ENCODE data around the gene NOG.

Gene NOG

GRCh38 chr17:56638591-56639051 lies 45.1 kb downstream of the NOG start:
- DNase-seq: no peak

GRCh38 chr17:56639517-56639916 lies 46.0 kb downstream of the NOG start:
- no peak for DNase-seq

GRCh38 chr17:56640116-56640515 lies 46.6 kb downstream of the NOG start:
- no peak for DNase-seq

- no peak for DNase-seq
Measured at GRCh38 chr17:56641373-56641772, 47.9 kb downstream of the NOG start.

GRCh38 chr17:56641894-56642293 lies 48.4 kb downstream of the NOG start:
- no peak for DNase-seq

- DNase-seq: no peak
Measured at GRCh38 chr17:56642424-56642823, 48.9 kb downstream of the NOG start.

Measured in NCI-H524 (cell line).